Raji (cell line): ENCODE data around the gene SDR9C7.

Source experiments
- POLR2A ChIP-seq: IDR thresholded peaks from 2 replicates; pipeline ENCODE4 v1.6.1; 2011; ENCODE audit warnings: low read depth, low read length, control low read depth; ENCODE audit not compliant: insufficient read depth

SDR9C7 gene

DNA sequence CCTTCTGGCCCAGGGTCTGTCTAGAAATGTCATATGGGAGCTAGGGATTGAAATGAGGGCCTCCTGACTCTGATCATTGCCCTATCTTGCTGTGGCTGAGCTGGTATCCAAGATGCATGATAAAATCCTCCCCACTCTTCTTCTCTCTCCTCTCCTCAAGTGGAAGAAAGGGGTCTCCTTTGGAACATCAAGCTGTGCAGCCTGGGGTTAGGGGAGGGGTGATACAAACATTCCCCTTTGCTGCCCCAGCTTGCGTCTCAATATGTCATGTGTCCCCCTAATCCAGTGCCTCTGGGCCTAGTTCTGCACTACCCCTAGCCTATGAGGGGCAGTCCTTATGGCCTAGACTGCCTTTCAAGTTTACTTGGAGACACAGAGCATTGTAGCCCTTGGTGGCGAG is 14.7 kb upstream of the SDR9C7 start:
- TF ChIP-seq POLR2A: no peak

DNA sequence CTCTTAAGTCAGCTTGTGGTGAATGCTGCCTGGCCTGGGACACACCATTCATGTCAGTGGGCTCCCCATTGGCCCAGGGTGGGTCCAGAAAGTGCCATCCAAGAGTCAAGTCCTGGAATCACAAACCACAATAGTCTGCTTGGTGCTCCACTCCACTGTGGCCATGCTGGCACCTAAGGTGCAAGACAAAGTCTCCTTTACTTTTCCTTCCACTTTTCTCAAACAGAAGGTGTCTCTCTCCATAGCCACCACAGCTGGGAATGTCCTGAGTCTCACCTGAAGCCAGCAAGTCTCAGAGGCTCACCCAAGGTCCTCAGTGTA is 14.2 kb upstream of the SDR9C7 start:
- no peak for TF ChIP-seq POLR2A

DNA sequence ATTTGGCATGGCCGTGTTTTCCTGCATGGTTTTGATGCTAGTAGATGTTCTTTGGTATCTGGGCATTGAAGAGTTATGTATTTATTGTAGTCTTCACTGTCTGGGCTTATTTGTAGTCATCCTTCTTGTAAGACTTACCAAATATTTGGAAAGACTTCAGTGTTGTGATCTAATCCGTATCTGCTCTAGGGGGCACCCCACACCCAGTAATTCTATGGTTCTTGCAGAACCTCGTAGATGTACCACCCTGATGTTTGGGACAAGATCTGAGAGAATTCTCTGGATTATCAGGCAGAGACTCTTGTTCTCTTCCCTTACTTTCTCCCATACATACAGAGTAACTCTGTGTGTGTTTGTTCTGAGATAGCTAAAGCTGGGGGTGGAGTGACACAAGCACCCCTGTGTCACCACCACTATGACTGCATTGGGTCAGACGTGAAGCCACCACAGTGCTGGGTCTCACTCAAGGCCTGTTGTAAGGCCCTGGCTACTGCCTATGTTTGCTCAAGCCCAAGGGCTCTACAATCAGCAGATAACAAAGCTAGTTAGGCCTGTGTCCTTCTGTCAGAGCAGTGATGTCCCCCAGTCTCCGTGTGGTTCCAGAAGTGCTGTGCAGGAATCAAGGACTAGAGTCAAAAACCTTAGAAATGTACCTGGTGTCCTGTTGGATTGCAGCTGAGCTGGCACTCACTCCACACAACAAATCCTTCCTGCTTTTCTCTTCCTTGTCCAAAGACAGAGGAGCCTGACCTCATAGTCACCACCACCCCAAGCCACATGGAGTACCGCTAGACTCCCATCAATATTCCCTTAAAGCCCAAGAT is 13.6 kb upstream of the SDR9C7 start:
- no peak for TF ChIP-seq POLR2A

DNA sequence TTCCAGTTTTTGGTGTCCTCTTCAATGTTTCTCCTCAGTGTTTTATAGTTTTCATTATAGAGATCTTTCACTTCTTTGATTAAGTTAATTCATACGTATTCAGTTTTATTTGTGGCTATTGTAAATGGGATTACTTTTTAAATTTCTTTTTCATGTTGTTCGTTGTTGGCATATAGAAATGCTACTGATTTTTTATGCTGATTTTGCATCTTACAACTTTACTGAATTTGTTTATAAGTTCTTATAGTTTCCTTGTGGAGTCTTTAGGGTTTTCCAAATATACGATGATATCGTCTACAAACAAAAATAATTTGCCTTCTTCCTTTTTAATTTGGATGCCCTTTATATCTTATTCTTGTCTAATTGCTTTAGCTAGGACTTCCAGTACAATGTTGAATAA is 9.7 kb upstream of the SDR9C7 start:
- TF ChIP-seq POLR2A: no peak

DNA sequence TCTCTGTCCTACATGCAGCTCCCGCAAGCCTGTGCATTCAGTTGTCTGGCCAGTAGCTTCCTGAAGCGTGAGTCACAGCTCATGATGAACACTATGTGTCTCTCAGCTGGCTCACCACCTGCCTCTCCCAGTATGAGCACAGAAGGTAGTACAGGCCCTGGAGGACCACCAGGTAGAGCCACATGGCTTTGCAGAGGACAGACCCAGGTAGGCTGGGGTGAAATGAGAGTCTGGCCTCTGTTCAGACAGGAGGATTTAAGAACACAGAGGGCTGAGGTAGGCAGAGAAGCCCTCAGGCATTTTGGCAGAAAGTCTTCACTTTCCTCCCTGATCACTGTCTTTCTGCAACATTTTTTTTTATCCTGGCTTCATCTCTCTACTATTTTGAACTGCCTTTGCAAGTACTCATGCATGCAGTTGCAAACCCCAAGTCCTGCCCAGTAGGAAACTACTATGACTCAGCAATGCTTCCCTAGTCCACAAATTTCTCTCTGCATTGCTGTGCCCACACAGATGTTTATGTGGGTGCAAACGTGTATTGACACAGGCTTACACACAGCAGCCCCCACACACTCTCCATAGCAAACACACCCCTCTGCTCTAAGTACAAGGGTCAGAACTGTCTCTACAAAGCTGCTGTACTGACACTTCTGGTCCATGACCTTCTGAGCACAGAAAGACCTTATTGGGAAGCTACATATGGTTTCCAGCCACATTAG is 7.2 kb upstream of the SDR9C7 start:
- no peak for TF ChIP-seq POLR2A

DNA sequence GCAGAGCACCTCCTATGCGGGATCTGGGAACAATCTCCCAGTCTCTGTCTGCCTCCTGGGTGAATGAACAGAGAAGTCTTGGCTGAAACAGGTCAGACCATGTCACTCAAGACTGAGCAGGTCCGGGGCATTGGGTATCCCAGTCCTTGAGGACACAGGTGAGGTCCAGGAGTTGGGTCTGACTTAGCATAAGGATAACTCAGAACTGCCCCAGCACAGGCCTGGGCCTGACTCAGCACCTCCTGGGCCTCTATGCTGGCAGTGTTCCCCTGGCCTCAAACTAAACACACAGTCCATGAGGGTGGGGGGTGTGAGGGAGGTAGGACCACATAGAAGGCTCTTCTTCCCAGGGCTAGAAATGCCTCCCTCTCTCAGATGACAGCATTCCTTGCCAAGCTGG is 1.5 kb upstream of the SDR9C7 start:
- no peak for TF ChIP-seq POLR2A

GRCh38 chr12:56935157-56935556 is 949 bp upstream of the SDR9C7 start:
- no peak for TF ChIP-seq POLR2A

DNA sequence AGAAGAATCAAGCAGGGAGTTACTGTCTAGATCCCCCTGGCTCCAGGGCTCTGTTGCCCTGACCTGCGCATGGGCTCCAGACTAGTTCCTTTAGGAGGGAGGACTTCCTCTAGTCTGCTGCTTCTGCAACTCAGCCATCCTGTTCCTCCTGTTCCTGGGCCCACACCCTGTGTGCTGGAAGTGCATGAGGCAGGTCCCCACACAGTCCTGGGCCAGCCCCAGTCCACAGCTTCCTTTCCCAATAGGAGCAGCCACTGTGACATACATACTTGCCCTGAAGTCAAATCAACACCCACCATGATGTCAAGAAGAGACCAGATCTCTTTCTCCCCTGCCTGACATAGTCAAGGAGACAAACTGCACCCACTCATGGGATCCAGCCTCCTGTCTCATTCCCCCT is 1.3 kb downstream of the SDR9C7 start:
- no peak for TF ChIP-seq POLR2A

- TF ChIP-seq POLR2A: no peak
Measured at GRCh38 chr12:56932146-56932545, 2.1 kb downstream of the SDR9C7 start.

- TF ChIP-seq POLR2A: no peak
Measured at GRCh38 chr12:56931474-56931978, 2.7 kb downstream of the SDR9C7 start.

GRCh38 chr12:56930241-56930640 is 4.0 kb downstream of the SDR9C7 start:
- TF ChIP-seq POLR2A: no peak

GRCh38 chr12:56929780-56930179 is 4.4 kb downstream of the SDR9C7 start:
- TF ChIP-seq POLR2A: no peak

DNA sequence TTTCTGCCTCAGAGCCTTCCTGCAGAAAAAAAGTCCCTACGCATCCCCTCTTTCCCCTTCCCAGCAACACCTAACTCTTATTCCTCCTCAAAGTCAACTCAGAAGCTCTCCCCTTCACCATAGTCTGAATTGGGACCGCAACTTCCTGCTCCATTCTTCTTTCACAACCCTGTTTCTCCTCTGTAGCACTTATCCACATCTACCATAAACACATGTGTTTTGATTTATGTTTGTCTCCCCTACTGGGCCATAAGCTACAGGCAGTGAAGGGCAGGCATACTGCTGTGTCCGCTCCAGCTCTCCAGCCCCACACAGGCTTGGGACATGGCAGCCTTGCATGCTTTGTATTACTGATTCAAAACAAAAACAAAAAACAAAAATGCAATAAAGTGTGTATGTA is 5.9 kb downstream of the SDR9C7 start:
- TF ChIP-seq POLR2A: no peak

GRCh38 chr12:56927281-56927680 is 6.9 kb downstream of the SDR9C7 start:
- TF ChIP-seq POLR2A: no peak

DNA sequence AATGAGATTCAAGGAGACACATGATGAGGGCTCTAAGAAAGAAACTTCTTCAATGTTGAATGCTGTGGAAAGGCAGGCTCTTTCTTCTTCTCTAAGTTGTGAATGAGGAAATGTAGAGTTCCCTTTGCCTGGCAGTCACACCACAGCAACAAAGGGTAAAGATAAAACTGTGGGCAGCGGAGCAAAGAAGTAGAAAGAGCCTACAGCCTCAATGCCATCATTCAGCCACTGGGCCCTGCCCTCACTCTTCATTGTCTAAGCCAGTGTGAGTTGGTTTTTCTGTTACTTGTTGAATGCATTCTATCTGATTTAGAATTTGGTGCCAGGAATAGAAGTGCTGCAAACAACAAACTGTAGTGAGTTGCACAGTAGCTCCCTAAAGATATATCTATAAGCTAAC is 12.2 kb downstream of the SDR9C7 start:
- no peak for TF ChIP-seq POLR2A

GRCh38 chr12:56921346-56921745 is 12.9 kb downstream of the SDR9C7 start:
- no peak for TF ChIP-seq POLR2A
